ENCODE measurements around the gene SLC25A34. TPM values are rescaled to one million over a fixed set of nuclear protein-coding genes. Genes with fewer than 3 reads are reported as not detected.

The SLC25A34 gene
- total and polyA plus RNA-seq, 2 of the 13 experiments (the other 11 are each of a cell fraction or from before 2014, with no cell fraction given), result 0.13 to 0.18 TPM

- no peak for TF ChIP-seq ZNF646 (CRISPR knock-in tag; IDR thresholded peaks at IDR 0.05)
- no peak for TF ChIP-seq ARID4A (CRISPR knock-in tag; IDR thresholded peaks at IDR 0.05; ENCODE audit: borderline replicate concordance)
- no peak for TF ChIP-seq ZNF512 (CRISPR knock-in tag; IDR thresholded peaks at IDR 0.05)
- no peak for TF ChIP-seq ZNF275 (CRISPR knock-in tag; IDR thresholded peaks at IDR 0.05; ENCODE audit: borderline replicate concordance)
- no peak for TF ChIP-seq TRIM22 (IDR thresholded peaks at IDR 0.05)
- TF ChIP-seq MTF2 (CRISPR knock-in tag; IDR thresholded peaks at IDR 0.05; ENCODE audit: borderline replicate concordance), result no peak
- no peak for TF ChIP-seq ZNF614 (CRISPR knock-in tag; IDR thresholded peaks at IDR 0.05; ENCODE audit: borderline replicate concordance)
- no peak for TF ChIP-seq HBP1 (CRISPR knock-in tag; IDR thresholded peaks at IDR 0.05; ENCODE audit: low read depth)
- no peak for TF ChIP-seq NFYC (CRISPR knock-in tag; IDR thresholded peaks at IDR 0.05)
- TF ChIP-seq KDM5B (CRISPR knock-in tag; IDR thresholded peaks at IDR 0.05; ENCODE audit: borderline replicate concordance), result no peak
Measured at GRCh38 chr1:15740924-15741850, 5.1 kb downstream of the SLC25A34 start (continued).
